IPS DF 4.7 (cell line): ENCODE measurements around the gene SSR2.
"Not testable (repeated sequence)": the region's sequence is repeated elsewhere in the genome, so short reads cannot be mapped to it uniquely, and the experiment has no call there.

Experiments
- DNase-seq: peaks from one replicate; pipeline ENCODE4 v3.0.0-alpha.2; 2013; ENCODE audit warnings: low spot score; ENCODE audit errors: extremely low read depth

SSR2 gene

GRCh38 chr1:156048663-156049258 lies 28.0 kb upstream of the SSR2 start:
- DNase-seq, result no peak

- no peak for DNase-seq
These were observed 24.3 kb upstream of the SSR2 start for GRCh38 chr1:156045076-156045475.

GRCh38 chr1:156042828-156043227 lies 22.1 kb upstream of the SSR2 start:
- no peak for DNase-seq

GRCh38 chr1:156034991-156035390 lies 14.2 kb upstream of the SSR2 start:
- DNase-seq, result not testable (repeated sequence)

GRCh38 chr1:156033011-156033410 lies 12.3 kb upstream of the SSR2 start:
- no peak for DNase-seq

- no peak for DNase-seq
These were observed 5.8 kb upstream of the SSR2 start for GRCh38 chr1:156026588-156026987.

GRCh38 chr1:156025876-156026275 lies 5.1 kb upstream of the SSR2 start:
- DNase-seq, result peak; percentile 38

GRCh38 chr1:156024801-156025200 lies 4.0 kb upstream of the SSR2 start:
- DNase-seq, result no peak

- no peak for DNase-seq
These were observed 1.2 kb upstream of the SSR2 start for GRCh38 chr1:156021954-156022353.

GRCh38 chr1:156021093-156021428 lies 310 bp upstream of the SSR2 start:
- DNase-seq, result no peak

GRCh38 chr1:156019946-156020292 lies 832 bp downstream of the SSR2 start:
- DNase-seq, result no peak

- DNase-seq, result no peak
These were observed 5.9 kb downstream of the SSR2 start for GRCh38 chr1:156014829-156015228.

- no peak for DNase-seq
These were observed 8.5 kb downstream of the SSR2 start for GRCh38 chr1:156012051-156012817.

- DNase-seq, result no peak
These were observed 11.3 kb downstream of the SSR2 start for GRCh38 chr1:156009404-156009803.

- no peak for DNase-seq
These were observed 13.9 kb downstream of the SSR2 start for GRCh38 chr1:156006666-156007376.

- DNase-seq, result no peak
These were observed 15.7 kb downstream of the SSR2 start for GRCh38 chr1:156004843-156005584.

- DNase-seq, result no peak
These were observed 16.9 kb downstream of the SSR2 start for GRCh38 chr1:156003923-156004188.

GRCh38 chr1:156002188-156002911 lies 18.4 kb downstream of the SSR2 start:
- no peak for DNase-seq

GRCh38 chr1:156001662-156002171 lies 19.0 kb downstream of the SSR2 start:
- no peak for DNase-seq

GRCh38 chr1:156001021-156001661 lies 19.6 kb downstream of the SSR2 start:
- DNase-seq, result no peak

- no peak for DNase-seq
These were observed 20.8 kb downstream of the SSR2 start for GRCh38 chr1:155999964-156000363.
